CD14-positive monocyte (primary cell): ENCODE data around the gene CD74. TPM values are rescaled to one million over a fixed set of nuclear protein-coding genes. Genes with fewer than 3 reads are reported as not detected.

Source experiments
- DNase-seq, 3 donors: peaks; one replicate each; pipeline ENCODE4 v3.0.0-alpha.2; 2011 to 2022
- H2AFZ ChIP-seq: 2 replicates; pipeline ENCODE4 v1.6.0; 2012; ENCODE audit warnings: mild to moderate bottlenecking, low read depth, low read length, inconsistent platforms; ENCODE audit not compliant: insufficient read depth, poor library complexity, severe bottlenecking
- H3K27ac ChIP-seq, 2 donors: 1 replicate in 1 of 2; 2 replicates in 1 of 2; pipeline ENCODE4 v1.5.1; 2012 to 2013; ENCODE audit warnings: low read length in 2 of 2, control low read depth in 1 of 2, inconsistent platforms in 1 of 2, low read depth in 1 of 2, mild to moderate bottlenecking in 1 of 2
- H3K27me3 ChIP-seq, 2 donors: one replicate each; pipeline versions ENCODE4 v1.6.0 to v1.6.1; 2011 to 2013; ENCODE audit warnings: low read length in 2 of 2; ENCODE audit not compliant: control insufficient read depth in 2 of 2, insufficient read depth in 2 of 2
- H3K36me3 ChIP-seq, 2 donors: replicated peaks in 1 of 2; 1 replicate in 1 of 2; 2 replicates in 1 of 2; pipeline versions ENCODE4 v1.5.1 to v1.6.1; 2012 to 2013; ENCODE audit warnings: low read length in 2 of 2, control low read depth in 1 of 2, inconsistent platforms in 1 of 2, mild to moderate bottlenecking in 1 of 2; ENCODE audit not compliant: insufficient read depth in 2 of 2, control insufficient read depth in 1 of 2
- H3K4me1 ChIP-seq, 2 donors: 1 replicate in 1 of 2; 2 replicates in 1 of 2; pipeline versions ENCODE4 v1.5.1 to v1.6.1; 2012 to 2013; ENCODE audit warnings: low read length in 2 of 2, control low read depth in 1 of 2, inconsistent platforms in 1 of 2, mild to moderate bottlenecking in 1 of 2, moderate library complexity in 1 of 2; ENCODE audit not compliant: insufficient read depth in 2 of 2, control insufficient read depth in 1 of 2
- H3K4me2 ChIP-seq: replicated peaks from 2 replicates; pipeline ENCODE3; 2012; ENCODE audit warnings: low read length, moderate library complexity, mild to moderate bottlenecking; ENCODE audit not compliant: poor library complexity, severe bottlenecking; ENCODE audit errors: extremely low read depth
- H3K4me3 ChIP-seq, 3 experiments: fragments of 200-600 bp in 1 of 3; sonication (generic) in 1 of 3; replicated peaks in 1 of 3; 1 replicate in 2 of 3; 2 replicates in 1 of 3; pipeline ENCODE4 v1.5.1; 2011 to 2013; ENCODE audit warnings: low read length in 3 of 3, mild to moderate bottlenecking in 3 of 3, control low read depth in 2 of 3, low read depth in 2 of 3, inconsistent platforms in 1 of 3, moderate library complexity in 1 of 3
- H3K79me2 ChIP-seq: 2 replicates; pipeline ENCODE4 v1.6.0; 2012; ENCODE audit warnings: mild to moderate bottlenecking, control low read depth, inconsistent platforms, low read length, moderate library complexity; ENCODE audit not compliant: insufficient read depth
- H3K9ac ChIP-seq: 2 replicates; pipeline ENCODE4 v1.6.0; 2017; ENCODE audit warnings: low read length, mild to moderate bottlenecking; ENCODE audit not compliant: insufficient read depth, poor library complexity, severe bottlenecking
- H3K9me3 ChIP-seq, 2 donors: replicated peaks in 1 of 2; 1 replicate in 1 of 2; 2 replicates in 1 of 2; pipeline versions ENCODE4 v1.5.1 to v1.6.1; 2012 to 2013; ENCODE audit warnings: low read length in 2 of 2, control low read depth in 1 of 2; ENCODE audit not compliant: control insufficient read depth in 1 of 2, insufficient read depth in 1 of 2
- H4K20me1 ChIP-seq: 2 replicates; pipeline ENCODE4 v1.6.0; 2012; ENCODE audit warnings: mild to moderate bottlenecking, low read length, control low read depth, moderate library complexity; ENCODE audit not compliant: insufficient read depth
- H3K27ac Mint-ChIP-seq, 7 donors: one replicate each; pipeline ENCODE4 v1.8.0; 2020; ENCODE audit warnings: mild to moderate bottlenecking in 7 of 7, mixed read lengths in 7 of 7, moderate library complexity in 6 of 7, inconsistent platforms in 2 of 7
- H3K27me3 Mint-ChIP-seq, 3 donors: one replicate each; pipeline ENCODE4 v1.8.0; 2021 to 2022; ENCODE audit warnings: low read depth in 3 of 3, mild to moderate bottlenecking in 3 of 3, mixed read lengths in 3 of 3, moderate library complexity in 3 of 3, inconsistent platforms in 1 of 3
- H3K36me3 Mint-ChIP-seq, 2 donors: one replicate each; pipeline ENCODE4 v1.8.0; 2020; ENCODE audit warnings: mixed read lengths in 2 of 2, inconsistent platforms in 1 of 2, mild to moderate bottlenecking in 1 of 2
- H3K4me1 Mint-ChIP-seq: one replicate; pipeline ENCODE4 v1.8.0; 2020; ENCODE audit warnings: mild to moderate bottlenecking, mixed read lengths
- H3K4me3 Mint-ChIP-seq, 2 donors: one replicate each; pipeline ENCODE4 v1.8.0; 2020; ENCODE audit warnings: mild to moderate bottlenecking in 2 of 2, mixed read lengths in 2 of 2, moderate library complexity in 1 of 2
- H3K9me3 Mint-ChIP-seq, 7 donors: one replicate each; pipeline ENCODE4 v1.8.0; 2020 to 2022; ENCODE audit warnings: mixed read lengths in 7 of 7, mild to moderate bottlenecking in 6 of 7, moderate library complexity in 6 of 7, inconsistent platforms in 2 of 7
- CTCF ChIP-seq: fragments of 200-600 bp; IDR thresholded peaks from one replicate; pipeline ENCODE4 v1.8.0; 2022; ENCODE audit warnings: antibody characterized with exemption, mild to moderate bottlenecking
- WGBS: methylation state at CpG from one replicate; pipeline ENCODE4 v1.1.5; 2013; ENCODE audit warnings: missing lambda C conversion rate; ENCODE audit not compliant: insufficient coverage; 5-methylcytosine and 5-hydroxymethylcytosine counted together
- intact Hi-C, 2 donors: fragments of 100-400 bp; cut with micrococcal nuclease; formaldehyde crosslinking; loops; one replicate each; pipeline versions ENCODE4 v1.15.0 to v1.15.1; 2023
- polyA plus RNA-seq, 3 donors: library from polyadenylated mRNA; depleted of rRNA in 1 of 3; unstranded in 2 of 3; stranded (reverse) in 1 of 3; fragments of 300-500 nt in 2 of 3; fragments of >200 nt in 1 of 3; fragmentation: Illumina TruSeq in 2 of 3; gene quantifications; 1 replicate in 2 of 3; 2 replicates in 1 of 3; pipeline ENCODE4 v1.2.3, GENCODE V29; 2012 to 2021

The CD74 gene
- polyA plus RNA-seq, 3 donors = 3,498 to 7,550 (median 4,939) TPM

DNA sequence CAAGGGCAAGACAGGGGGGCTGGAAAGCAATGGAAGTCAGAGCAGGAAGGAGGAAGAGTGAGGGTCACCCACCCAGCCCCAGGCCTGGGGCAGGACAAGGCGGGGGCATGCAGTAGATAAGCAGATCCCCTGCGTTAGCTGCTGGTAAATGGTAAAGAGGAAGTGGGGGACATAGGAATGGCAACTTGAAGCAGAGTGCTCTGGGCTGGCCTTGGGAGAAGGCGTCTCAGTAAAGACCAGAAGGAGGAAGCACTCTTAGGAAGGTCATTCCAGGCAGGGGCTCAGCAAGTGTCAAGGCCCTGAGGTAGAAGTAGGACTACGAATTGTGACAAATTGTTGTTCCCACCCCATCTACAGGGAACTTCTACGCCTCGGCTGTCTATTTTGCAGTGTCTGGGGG is 40.1 kb downstream of the CD74 start:
- Histone ChIP-seq H2AFZ (no peak overlapping the region), H3K4me1 (no peaks in the 10 kb centered on the region), H3K9me3 (no peaks in the 10 kb centered on the region), H3K4me3 (no peak overlapping the region), H3K36me3 (peaks cover 98 to 100% of the 10 kb centered on the region in 2 donors), H4K20me1 (no peaks in the 10 kb centered on the region), H3K9ac (no peak overlapping the region), H3K4me2 (no peak overlapping the region), H3K27ac (peak overlapping the region in 1 of 2 donors; percentile 23), H3K79me2 (no peaks in the 10 kb centered on the region), H3K27me3 (no peaks in the 10 kb centered on the region)
- no peak for DNase-seq
- H3K36me3 Mint-ChIP-seq = peaks cover 92 to 99% of the 10 kb centered on the region in 2 donors
- no peak for TF ChIP-seq CTCF
- no peak overlapping the region for H3K4me3 Mint-ChIP-seq
- no peaks in the 10 kb centered on the region for H3K4me1 Mint-ChIP-seq
- peaks cover 0 to 2% (median 0%) of the 10 kb centered on the region in 3 donors for H3K27me3 Mint-ChIP-seq
- H3K27ac Mint-ChIP-seq = peak overlapping the region in 4 of 7 donors; percentile 28 to 73 (median 50)
- intact Hi-C loops = no loop called here
- no peaks in the 10 kb centered on the region for H3K9me3 Mint-ChIP-seq
- WGBS = 75% methylated on average over 2 of the region's 6 CpGs

DNA sequence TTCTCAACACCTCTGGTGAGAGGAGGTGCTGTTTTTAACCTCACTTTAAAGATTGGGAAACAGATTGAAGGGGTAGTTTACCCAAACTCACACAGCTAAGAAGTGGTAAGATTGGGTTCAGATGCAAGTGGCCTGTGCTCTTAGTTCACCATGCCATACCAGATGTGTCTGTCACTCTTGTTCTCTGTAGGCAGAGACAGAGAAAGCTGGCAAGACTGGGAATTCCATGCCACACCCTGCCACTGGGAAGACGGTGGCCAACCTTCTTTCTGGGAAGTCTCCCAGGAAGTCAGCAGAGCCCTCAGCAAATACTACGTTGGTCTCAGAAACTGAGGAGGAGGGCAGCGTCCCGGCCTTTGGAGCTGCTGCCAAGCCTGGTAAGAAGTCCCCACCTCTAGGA is 44.2 kb downstream of the CD74 start:
- intact Hi-C loops = no loop called here
- Histone ChIP-seq H4K20me1 (no peaks in the 10 kb centered on the region), H3K36me3 (peaks cover 90 to 97% of the 10 kb centered on the region in 2 donors), H3K79me2 (no peaks in the 10 kb centered on the region), H3K4me1 (no peaks in the 10 kb centered on the region), H3K4me3 (no peak overlapping the region), H3K9ac (no peak overlapping the region), H3K4me2 (no peak overlapping the region), H2AFZ (no peak overlapping the region), H3K27ac (no peak overlapping the region), H3K27me3 (no peaks in the 10 kb centered on the region), H3K9me3 (no peaks in the 10 kb centered on the region)
- Mint-ChIP-seq H3K4me1 (no peaks in the 10 kb centered on the region), H3K9me3 (no peaks in the 10 kb centered on the region), H3K27ac (no peak overlapping the region), H3K27me3 (no peaks in the 10 kb centered on the region), H3K36me3 (peaks cover 82 to 90% of the 10 kb centered on the region in 2 donors), H3K4me3 (no peak overlapping the region)
- DNase-seq = no peak
- no peak for TF ChIP-seq CTCF
- 98% methylated on average over 4 of the region's 4 CpGs for WGBS
